Astrocyte (in vitro differentiated cells and primary cell): ENCODE results near the gene HASPIN.

Experiments
- CTCF ChIP-seq: IDR thresholded peaks from 2 replicates; pipeline ENCODE4 v1.5.1; 2011; ENCODE audit warnings: low read depth, mild to moderate bottlenecking, inconsistent platforms, low read length, moderate library complexity; ENCODE audit not compliant: insufficient read depth
- EZH2 ChIP-seq: IDR thresholded peaks from 2 replicates; pipeline ENCODE4 v1.6.1; 2012; ENCODE audit warnings: mild to moderate bottlenecking, low read length, inconsistent platforms; ENCODE audit not compliant: insufficient read depth

GRCh38 chr17:3768341-3768740, 44.6 kb downstream of the HASPIN start:
- TF ChIP-seq CTCF = no peak
- no peak for TF ChIP-seq EZH2
